Measurements from ENCODE around the gene OR7C1. TPM values are rescaled to one million over a fixed set of nuclear protein-coding genes. Genes with fewer than 3 reads are reported as not detected.

The OR7C1 gene
- total and polyA plus RNA-seq, 2 of the 8 experiments (the other 6 are each of a cell fraction or from before 2014, with no cell fraction given): not detected

- TF ChIP-seq NRF1 (IDR thresholded peaks at IDR 0.05; ENCODE audit: low read depth, low read length) (no peak), CEBPB (IDR thresholded peaks at IDR 0.05; ENCODE audit: low read depth, low read length) (no peak), CBX8 (IDR thresholded peaks at IDR 0.05; ENCODE audit: borderline replicate concordance, low read depth, low read length) (no peak), RXRA (IDR thresholded peaks at IDR 0.05; ENCODE audit: insufficient read depth, low read depth, low read length) (no peak), TBP (IDR thresholded peaks at IDR 0.05; ENCODE audit: low read depth, low read length) (no peak), BACH1 (IDR thresholded peaks at IDR 0.05; ENCODE audit: low read length) (no peak), JUN (IDR thresholded peaks at IDR 0.05; ENCODE audit: low read depth, low read length) (no peak), SUZ12 (IDR thresholded peaks at IDR 0.05; ENCODE audit: low read length) (no peak), GABPA (IDR thresholded peaks at IDR 0.05; ENCODE audit: borderline replicate concordance, insufficient read depth, low read length) (no peak), SIRT6 (IDR thresholded peaks at IDR 0.05; ENCODE audit: low read length) (no peak), SIX5 (IDR thresholded peaks at IDR 0.05; ENCODE audit: low read depth, low read length) (no peak), CBX5 (IDR thresholded peaks at IDR 0.05; ENCODE audit: low read depth, low read length) (no peak), TCF12 (IDR thresholded peaks at IDR 0.05; ENCODE audit: low read depth, low read length) (no peak), ZNF274 (IDR thresholded peaks at IDR 0.05; ENCODE audit: borderline replicate concordance, extremely low read depth, low read length) (no peak), SAP30 (IDR thresholded peaks at IDR 0.05; ENCODE audit: insufficient read depth, insufficient replicate concordance, low read length) (no peak)
- TF ChIP-seq, protein P1, sequence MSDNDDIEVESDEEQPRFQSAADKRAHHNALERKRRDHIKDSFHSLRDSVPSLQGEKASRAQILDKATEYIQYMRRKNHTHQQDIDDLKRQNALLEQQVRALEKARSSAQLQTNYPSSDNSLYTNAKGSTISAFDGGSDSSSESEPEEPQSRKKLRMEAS (IDR thresholded peaks at IDR 0.05): no peak
- Histone ChIP-seq H3K36me3 (ENCODE audit: control insufficient read depth in 2 of 4, insufficient read depth in 4 of 4, low read length in 3 of 4) (no peaks in the 10 kb centered on the region), H3K9ac (replicated peaks in 1 of 4; ENCODE audit: extremely low read depth in 1 of 4, low read depth in 3 of 4, low read length in 3 of 4) (no peak overlapping the region), H3K14ac (ENCODE audit: insufficient read length) (no peak overlapping the region), H4K8ac (ENCODE audit: extremely low read depth, insufficient read depth, low read length) (no peak overlapping the region), H2AFZ (ENCODE audit: low read length) (no peak overlapping the region), H3K56ac (replicated peaks; ENCODE audit: insufficient read length, low read depth, low read length) (no peak overlapping the region), H3K18ac (ENCODE audit: extremely low read depth, low read length) (no peak overlapping the region), H2BK120ac (replicated peaks; ENCODE audit: low read depth, low read length) (no peak overlapping the region), H3K4me1 (replicated peaks in 1 of 4; ENCODE audit: control insufficient read depth in 3 of 4, insufficient read depth in 4 of 4, low read length in 3 of 4) (no peaks in the 10 kb centered on the region), H3K4ac (replicated peaks; ENCODE audit: insufficient read length, low read depth, low read length) (no peak overlapping the region), H2BK5ac (ENCODE audit: low read depth, low read length) (no peak overlapping the region), H3K23me2 (ENCODE audit: low read depth, low read length) (no peaks in the 10 kb centered on the region), H3K4me3 (ENCODE audit: extremely low read depth in 1 of 4, insufficient read depth in 2 of 4, low read depth in 3 of 4, low read length in 4 of 4) (no peak overlapping the region), H4K20me1 (replicated peaks in 1 of 2; ENCODE audit: control insufficient read depth in 1 of 2, insufficient read depth in 2 of 2, low read length in 2 of 2) (no peaks in the 10 kb centered on the region), H3K9me3 (ENCODE audit: insufficient read depth in 2 of 2, low read depth in 1 of 2, low read length in 1 of 2) (peaks cover 52 to 57% of the 10 kb centered on the region in 2 experiments), H3K79me2 (ENCODE audit: control insufficient read depth in 1 of 2, insufficient read depth in 2 of 2, low read length in 2 of 2) (no peaks in the 10 kb centered on the region), H4K91ac (replicated peaks; ENCODE audit: insufficient read length, low read length) (no peak overlapping the region), H4K5ac (ENCODE audit: insufficient read length, low read depth, low read length) (no peak overlapping the region), H3K4me2 (ENCODE audit: insufficient read depth in 1 of 2, low read depth in 2 of 2, low read length in 2 of 2) (no peak overlapping the region), H3K79me1 (ENCODE audit: low read depth, low read length) (no peaks in the 10 kb centered on the region), H2BK20ac (ENCODE audit: low read length) (no peak overlapping the region), H2BK15ac (ENCODE audit: low read length) (no peak overlapping the region), H2BK12ac (ENCODE audit: low read depth, low read length) (no peak overlapping the region), H2AK5ac (ENCODE audit: low read depth, low read length) (no peak overlapping the region), H3K23ac (ENCODE audit: insufficient read length) (no peak overlapping the region), H3K27me3 (replicated peaks in 1 of 4; ENCODE audit: control insufficient read depth in 3 of 4, extremely low read depth in 1 of 4, insufficient read depth in 3 of 4, low read length in 3 of 4) (no peaks in the 10 kb centered on the region), H3K27ac (ENCODE audit: low read depth, low read length) (no peak overlapping the region)
- FAIRE-seq (no peak), DNase-seq (ENCODE audit: low read depth in 1 of 2, low spot score in 2 of 2) (no peak)
- WGBS, 2 experiments (ENCODE audit: extremely low coverage in 1 of 2, insufficient coverage in 1 of 2, insufficient read length in 1 of 2, insufficient replicate concordance in 2 of 2, low coverage in 1 of 2, low lambda C conversion rate in 2 of 2, missing lambda C conversion rate in 1 of 2): 66% methylated on average over 6 of the region's 6 CpGs; no CpG with 5 or more reads in 1 of the 2 experiments
- ChIA-PET CTCF (ENCODE audit: partially characterized antibody) (interaction anchor here (0.5 kb wide), 1 partner anchor 334 kb away, joined by 3 read pairs; no protein-coding TSS in a partner anchor), POLR2A (ENCODE audit: partially characterized antibody) (no interaction called here)
These were observed 13.0 kb downstream of the OR7C1 start for GRCh38 chr19:14821937-14822336.

Data from H1 (cell line).